Kidney (tissue), 14 donors: ENCODE measurements around the gene C17orf107. TPM values are rescaled to one million over a fixed set of nuclear protein-coding genes. Genes with fewer than 3 reads are reported as not detected.
"Not testable (repeated sequence)": the region's sequence is repeated elsewhere in the genome, so short reads cannot be mapped to it uniquely, and the experiment has no call there.

Experiments
- DNase-seq, 5 donors: peaks; one replicate each; pipeline ENCODE4 v3.0.0-alpha.2; 2013 to 2020
- FAIRE-seq: peaks from 2 replicates; lab custom pipeline; 2012; peaks lifted over from hg19 to GRCh38; lab: Jason Lieb, UNC
- H3K27ac ChIP-seq, 2 donors: one replicate each; pipeline ENCODE4 v1.7.0; 2013; ENCODE audit warnings: low read depth in 2 of 2, low read length in 2 of 2, inconsistent platforms in 1 of 2
- H3K27me3 ChIP-seq: one replicate; pipeline ENCODE4 v1.7.1; 2013; ENCODE audit warnings: low read length, inconsistent platforms; ENCODE audit not compliant: control insufficient read depth, insufficient read depth
- H3K36me3 ChIP-seq, 3 donors: one replicate each; pipeline versions ENCODE4 v1.7.0 to v1.7.1; 2013; ENCODE audit warnings: low read length in 3 of 3, control low read depth in 1 of 3, inconsistent platforms in 1 of 3; ENCODE audit not compliant: insufficient read depth in 3 of 3, control insufficient read depth in 2 of 3
- H3K4me1 ChIP-seq, 3 donors: one replicate each; pipeline versions ENCODE4 v1.7.0 to v1.7.1; 2013; ENCODE audit warnings: low read length in 3 of 3, inconsistent platforms in 1 of 3, low read depth in 1 of 3; ENCODE audit not compliant: control insufficient read depth in 2 of 3, insufficient read depth in 2 of 3
- H3K4me3 ChIP-seq, 3 donors: one replicate each; pipeline versions ENCODE4 v1.7.0 to v1.8.1; 2013; ENCODE audit warnings: low read length in 3 of 3, control low read depth in 1 of 3, inconsistent platforms in 1 of 3
- H3K9ac ChIP-seq, 3 donors: one replicate each; pipeline versions ENCODE4 v1.7.0 to v1.7.1; 2013; ENCODE audit warnings: low read length in 3 of 3, control low read depth in 1 of 3, inconsistent platforms in 1 of 3
- H3K9me3 ChIP-seq, 3 donors: one replicate each; pipeline versions ENCODE4 v1.7.0 to v1.7.1; 2013; ENCODE audit warnings: low read length in 3 of 3, control low read depth in 1 of 3, inconsistent platforms in 1 of 3; ENCODE audit not compliant: control insufficient read depth in 2 of 3, insufficient read depth in 1 of 3
- CTCF ChIP-seq: IDR thresholded peaks from 3 replicates; pipeline ENCODE4 v1.5.1; 2012; ENCODE audit warnings: mild to moderate bottlenecking, moderate library complexity, borderline replicate concordance; ENCODE audit not compliant: insufficient read depth; ENCODE audit errors: extremely low read depth
- intact Hi-C: fragments of 100-400 bp; cut with DNase I; formaldehyde crosslinking; loops from one replicate; pipeline ENCODE4 v1.11.1; 2022
- polyA plus RNA-seq: library from polyadenylated mRNA; stranded (reverse); fragments of 350-450 nt; fragmentation: Illumina TruSeq; extraction: RNeasy Lipid Tissue Mini Kit (QIAGEN cat#74804); gene quantifications from one replicate; pipeline ENCODE4 v1.2.3, GENCODE V29; 2014; ENCODE audit warnings: low read depth, low replicate concordance; ENCODE audit not compliant: insufficient read depth
- total RNA-seq: library from RNA; stranded (reverse); fragmentation: NEBNext Ultra II Directional; extraction: Animal tissue kit (Norgen Biotek cat#: 25700); gene quantifications from one replicate; pipeline ENCODE4 v1.2.1, GENCODE V29; 2021
- donor health status: control.
- donor health status: control.
- donor health status: control.
- donor health status: control.
- donor health status: control.
- donor health status: DM: yes; HTN: yes; CAD: no.
- donor health status: Normal renal cell carcinoma (clear cell type).

Gene C17orf107
- total and polyA plus RNA-seq, 2 donors from 2014 or later: 2.5 to 4.4 TPM

GRCh38 chr17:4901648-4902344 lies 2.5 kb downstream of the C17orf107 start:
- no peaks in the 10 kb centered on the region for H3K36me3 ChIP-seq
- H3K27ac ChIP-seq: peak overlapping the region; percentile 24 to 43
- no peak for TF ChIP-seq CTCF
- H3K4me3 ChIP-seq: peak overlapping the region in 1 of 3 donors; percentile 35
- DNase-seq (peak in 2 of 5 donors; percentile 69 to 88), FAIRE-seq (no peak)
- no peak overlapping the region for H3K9ac ChIP-seq
- intact Hi-C loops: no loop called here
- H3K27me3 ChIP-seq: peaks cover 2% of the 10 kb centered on the region
- peaks cover 0 to 20% (median 5%) of the 10 kb centered on the region in 3 donors for H3K4me1 ChIP-seq
- H3K9me3 ChIP-seq: no peaks in the 10 kb centered on the region

GRCh38 chr17:4902540-4902939 lies 3.2 kb downstream of the C17orf107 start:
- FAIRE-seq (no peak), DNase-seq (no peak)
- TF ChIP-seq CTCF: no peak

GRCh38 chr17:4903051-4903818 lies 3.9 kb downstream of the C17orf107 start, which contains the start of gene CHRNE:
Gene CHRNE, minus strand, starts transcription at chr17:4903098. Its CDS starts 35 bp downstream, at chr17:4903063.
- TF ChIP-seq CTCF: peak; percentile 76
- DNase-seq: peak; percentile 83 to 94 (median 89)
- intact Hi-C loops: no loop called here
- Histone ChIP-seq H3K4me1 (peaks cover 0 to 21% (median 5%) of the 10 kb centered on the region in 3 donors), H3K27ac (peak within 1 kb of the TSS; percentile 24 to 43), H3K9ac (no peak within 1 kb of the TSS), H3K27me3 (peaks cover 2% of the 10 kb centered on the region), H3K4me3 (no peak within 1 kb of the TSS), H3K36me3 (no peaks in the 10 kb centered on the region), H3K9me3 (no peaks in the 10 kb centered on the region)
- FAIRE-seq: peak; percentile 25

More at GRCh38 chr17:4902540-4902939, 3.2 kb downstream of the C17orf107 start:
- Histone ChIP-seq H3K27me3 (peaks cover 2% of the 10 kb centered on the region), H3K27ac (no peak overlapping the region), H3K9me3 (no peaks in the 10 kb centered on the region), H3K4me3 (no peak overlapping the region), H3K4me1 (peaks cover 0 to 20% (median 5%) of the 10 kb centered on the region in 3 donors), H3K9ac (no peak overlapping the region), H3K36me3 (no peaks in the 10 kb centered on the region)
- intact Hi-C loops: no loop called here

- H3K4me3 ChIP-seq, H3K9ac ChIP-seq, H3K36me3 ChIP-seq, FAIRE-seq, DNase-seq, H3K27me3 ChIP-seq, intact Hi-C loops, H3K9me3 ChIP-seq, H3K27ac ChIP-seq: not testable (repeated sequence)
- H3K4me1 ChIP-seq: peaks cover 0 to 19% (median 9%) of the 10 kb centered on the region in 3 donors
Observed at GRCh38 chr17:4906642-4907041, 7.3 kb downstream of the C17orf107 start.
